Ishikawa (cell line): Measurements from ENCODE around the gene WWOX.

Experiments
- CEBPB ChIP-seq: IDR thresholded peaks from 2 replicates; pipeline ENCODE4 v1.6.1; 2012
- CREB1 ChIP-seq: IDR thresholded peaks from 2 replicates; pipeline ENCODE4 v1.6.1; 2012; ENCODE audit warnings: low read depth
- EGR1 ChIP-seq: IDR thresholded peaks from 2 replicates; pipeline ENCODE4 v1.6.1; 2012
- EP300 ChIP-seq: IDR thresholded peaks from 2 replicates; pipeline ENCODE4 v1.6.1; 2012; ENCODE audit warnings: borderline replicate concordance
- FOXM1 ChIP-seq: IDR thresholded peaks from 2 replicates; pipeline ENCODE4 v1.6.1; 2012; ENCODE audit warnings: low read depth, borderline replicate concordance
- MAX ChIP-seq: IDR thresholded peaks from 2 replicates; pipeline ENCODE4 v1.6.1; 2012
- NFIC ChIP-seq: IDR thresholded peaks from 2 replicates; pipeline ENCODE4 v1.6.1; 2012
- RAD21 ChIP-seq: IDR thresholded peaks from 2 replicates; pipeline ENCODE4 v1.6.1; 2012; ENCODE audit warnings: low read depth
- REST ChIP-seq: IDR thresholded peaks from 2 replicates; pipeline ENCODE4 v1.6.1; 2012; ENCODE audit warnings: low read depth, mild to moderate bottlenecking
- TAF1 ChIP-seq: IDR thresholded peaks from 2 replicates; pipeline ENCODE4 v1.6.1; 2012; ENCODE audit warnings: low read depth, mild to moderate bottlenecking
- TCF12 ChIP-seq: IDR thresholded peaks from 2 replicates; pipeline ENCODE4 v1.6.1; 2012; ENCODE audit warnings: low read depth
- TEAD4 ChIP-seq: IDR thresholded peaks from 2 replicates; pipeline ENCODE4 v1.6.1; 2012
- USF1 ChIP-seq: IDR thresholded peaks from 2 replicates; pipeline ENCODE4 v1.6.1; 2012
- YY1 ChIP-seq: IDR thresholded peaks from 2 replicates; pipeline ENCODE4 v1.6.1; 2012; ENCODE audit warnings: low read depth
- ZBTB7A ChIP-seq: IDR thresholded peaks from 2 replicates; pipeline ENCODE4 v1.6.1; 2012; ENCODE audit warnings: low read depth

The WWOX gene

GRCh38 chr16:79131321-79132075, 1032.0 kb downstream of the WWOX start:
- no peak for TF ChIP-seq YY1
- TF ChIP-seq TAF1 = no peak
- no peak for TF ChIP-seq EGR1
- TF ChIP-seq MAX = no peak
- TF ChIP-seq NFIC = no peak
- no peak for TF ChIP-seq CREB1
- no peak for TF ChIP-seq EP300
- no peak for TF ChIP-seq USF1
- TF ChIP-seq RAD21 = no peak
- TF ChIP-seq FOXM1 = no peak
- no peak for TF ChIP-seq ZBTB7A
- TF ChIP-seq REST = no peak
- TF ChIP-seq TEAD4 = no peak
- no peak for TF ChIP-seq CEBPB
- no peak for TF ChIP-seq TCF12

GRCh38 chr16:79132701-79133100, 1033.2 kb downstream of the WWOX start:
- TF ChIP-seq USF1 (no peak), TCF12 (no peak), EGR1 (no peak), NFIC (no peak), YY1 (no peak)

GRCh38 chr16:79134300-79134699, 1034.8 kb downstream of the WWOX start:
- TF ChIP-seq RAD21 = no peak
- no peak for TF ChIP-seq EGR1
- TF ChIP-seq REST = no peak
- TF ChIP-seq MAX = no peak
- TF ChIP-seq CEBPB = no peak
- no peak for TF ChIP-seq TEAD4
- no peak for TF ChIP-seq USF1
- TF ChIP-seq TAF1 = no peak
- TF ChIP-seq TCF12 = no peak

GRCh38 chr16:79136955-79137354, 1037.5 kb downstream of the WWOX start:
- TF ChIP-seq USF1 (no peak), MAX (no peak), EGR1 (no peak), EP300 (no peak), TAF1 (no peak), NFIC (no peak), TCF12 (no peak), CEBPB (no peak), TEAD4 (no peak), YY1 (no peak), RAD21 (no peak)

GRCh38 chr16:79137426-79137939, 1038.0 kb downstream of the WWOX start:
- no peak for TF ChIP-seq EP300
- TF ChIP-seq FOXM1 = no peak
- TF ChIP-seq CEBPB = no peak
- no peak for TF ChIP-seq CREB1
- no peak for TF ChIP-seq USF1
- TF ChIP-seq TAF1 = no peak
- no peak for TF ChIP-seq MAX
- TF ChIP-seq TCF12 = no peak
- TF ChIP-seq REST = no peak
- no peak for TF ChIP-seq ZBTB7A
- TF ChIP-seq YY1 = no peak
- TF ChIP-seq RAD21 = no peak
- TF ChIP-seq NFIC = no peak
